ENCODE results near the gene GGT5.
"Not testable (repeated sequence)": the region's sequence is repeated elsewhere in the genome, so short reads cannot be mapped to it uniquely, and the experiment has no call there.

GGT5 gene

DNA sequence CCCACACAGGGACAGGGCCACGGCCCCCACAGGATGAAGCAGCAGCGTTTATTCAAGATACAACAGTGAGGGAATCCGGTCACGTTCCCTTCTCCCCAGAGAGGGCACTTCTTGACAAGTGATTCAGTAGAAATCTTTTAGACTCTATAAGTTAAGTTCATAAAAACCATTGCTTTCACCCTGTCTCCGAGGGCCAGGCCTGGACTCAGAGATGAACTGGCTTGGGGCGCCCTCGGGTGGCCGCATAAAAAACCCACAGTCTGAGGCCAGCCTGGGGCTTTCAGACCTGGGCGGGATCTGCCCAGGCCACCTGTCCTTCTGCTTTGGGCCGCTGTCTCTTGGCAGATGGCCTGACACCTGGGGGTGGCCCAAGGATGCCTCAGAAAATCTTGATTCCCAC lies 14.6 kb upstream of the GGT5 start:
- DNase-seq = peak; percentile 61

DNA sequence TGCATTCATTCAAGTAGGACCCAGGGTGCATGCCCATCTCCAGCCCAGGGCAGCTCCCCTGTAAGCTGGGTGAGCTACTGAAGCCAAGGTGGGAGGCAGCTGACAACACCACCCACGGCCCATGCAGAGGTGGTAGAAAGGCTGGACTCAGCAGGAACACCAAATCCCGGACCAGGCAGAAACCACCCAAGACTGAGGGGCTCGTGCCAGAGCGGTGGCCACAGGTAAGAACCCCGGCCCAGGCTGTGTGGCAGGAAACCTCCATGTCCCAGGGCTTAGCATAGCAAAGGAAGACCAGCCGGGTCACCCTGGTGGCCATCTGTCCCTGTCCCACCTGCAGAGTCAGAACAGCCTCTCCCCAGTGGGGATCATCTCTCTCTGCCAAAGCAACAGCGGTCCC lies 11.9 kb upstream of the GGT5 start:
- not testable (repeated sequence) for DNase-seq

DNA sequence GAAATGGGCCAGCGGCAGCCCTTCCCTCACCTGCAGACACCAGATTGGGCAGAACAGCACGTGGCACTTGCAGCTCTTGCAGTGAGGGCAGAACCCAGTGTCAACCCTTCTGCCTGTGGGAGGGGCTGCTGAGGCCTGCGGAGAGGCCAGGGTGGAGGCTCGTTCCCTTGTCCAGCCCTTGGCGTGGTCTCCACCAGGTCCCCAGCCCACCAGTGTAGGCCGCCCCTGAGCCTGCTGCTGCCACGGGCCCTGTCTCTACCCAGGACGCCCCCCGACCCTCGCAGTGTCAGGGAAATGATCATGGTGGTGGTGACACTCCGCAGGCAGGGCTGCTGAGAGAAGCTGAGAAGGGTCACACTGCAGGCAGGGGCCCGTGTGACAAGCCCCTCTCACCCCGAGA lies 11.3 kb upstream of the GGT5 start:
- not testable (repeated sequence) for DNase-seq

DNA sequence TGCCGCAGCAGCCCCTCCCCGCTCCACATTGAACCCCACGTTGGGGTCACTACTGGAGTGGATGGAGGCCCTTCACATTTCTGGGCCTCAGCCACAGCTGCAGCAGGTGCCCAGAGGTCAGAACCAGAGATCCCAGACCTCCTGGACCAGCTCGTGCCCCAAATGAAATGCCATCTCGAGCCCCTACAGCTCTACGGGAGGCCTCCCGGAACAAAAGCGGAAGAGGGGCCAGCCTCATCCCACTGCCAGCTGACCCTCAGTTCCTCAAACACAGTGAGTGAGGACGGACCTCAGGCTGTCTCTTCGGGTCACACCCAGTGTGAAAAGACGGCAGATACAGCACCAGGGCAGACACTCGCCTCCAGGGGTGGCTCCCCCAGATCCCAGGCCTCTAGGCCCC lies 8.2 kb upstream of the GGT5 start:
- DNase-seq = not testable (repeated sequence)

DNA sequence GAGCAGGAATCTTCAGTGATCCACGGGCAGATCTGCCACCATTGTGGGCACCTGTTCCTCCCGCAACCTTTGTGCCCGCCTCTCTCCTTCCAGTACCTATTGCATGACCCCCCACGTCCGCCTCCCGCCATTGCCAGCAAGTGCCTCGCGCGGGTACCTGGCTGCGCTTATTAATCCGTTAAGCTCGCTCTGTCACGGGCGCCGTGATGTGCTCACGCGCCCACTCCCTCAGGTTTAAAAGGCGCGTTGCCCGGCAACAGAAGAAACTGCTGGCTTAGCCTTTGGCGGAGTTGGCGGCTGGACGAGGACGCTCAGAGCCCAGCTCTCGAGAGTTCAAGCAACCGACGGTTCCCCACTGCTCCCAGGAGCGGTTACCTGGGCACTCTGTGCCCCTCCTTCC lies 6.4 kb upstream of the GGT5 start:
- DNase-seq = not testable (repeated sequence)

DNA sequence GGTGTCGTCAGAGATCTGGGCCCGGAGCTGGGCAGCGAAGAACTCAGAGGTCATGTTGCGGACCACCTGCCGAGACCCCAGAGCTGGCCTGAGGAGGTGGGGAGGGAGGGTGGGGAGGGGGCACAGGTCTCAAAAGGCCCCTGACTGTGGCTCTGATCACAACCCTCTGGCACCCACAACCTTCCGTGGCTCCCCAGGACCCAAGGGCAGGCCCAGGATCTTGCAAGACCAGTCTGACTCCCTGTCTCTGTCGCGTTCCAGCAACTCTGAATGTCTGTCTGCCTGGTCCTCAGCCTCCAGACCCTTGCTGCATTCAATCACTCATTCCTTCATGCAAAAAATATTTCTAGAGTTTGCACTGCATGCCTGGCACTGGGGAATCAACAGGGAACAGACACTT lies 4.5 kb upstream of the GGT5 start:
- DNase-seq = not testable (repeated sequence)

DNA sequence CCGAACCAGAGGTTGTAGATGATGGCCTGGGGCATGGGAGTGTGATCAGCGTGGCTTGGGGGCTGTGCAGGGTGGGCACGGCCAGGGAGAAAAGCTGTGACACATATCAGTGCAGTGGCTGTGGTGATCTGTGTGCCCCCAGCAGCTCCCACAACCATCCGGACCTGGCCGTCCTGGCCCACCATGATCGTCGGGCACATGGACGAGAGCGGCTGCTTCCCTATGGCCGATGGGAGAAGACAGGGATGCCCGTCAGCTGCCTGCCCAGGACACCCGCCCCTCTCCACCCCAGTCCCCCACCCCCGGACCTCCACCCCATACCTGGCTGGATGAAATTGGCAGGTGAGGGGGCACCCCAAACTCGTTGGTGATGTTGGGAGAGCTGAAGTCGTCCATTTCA lies 3.7 kb upstream of the GGT5 start:
- not testable (repeated sequence) for DNase-seq

DNA sequence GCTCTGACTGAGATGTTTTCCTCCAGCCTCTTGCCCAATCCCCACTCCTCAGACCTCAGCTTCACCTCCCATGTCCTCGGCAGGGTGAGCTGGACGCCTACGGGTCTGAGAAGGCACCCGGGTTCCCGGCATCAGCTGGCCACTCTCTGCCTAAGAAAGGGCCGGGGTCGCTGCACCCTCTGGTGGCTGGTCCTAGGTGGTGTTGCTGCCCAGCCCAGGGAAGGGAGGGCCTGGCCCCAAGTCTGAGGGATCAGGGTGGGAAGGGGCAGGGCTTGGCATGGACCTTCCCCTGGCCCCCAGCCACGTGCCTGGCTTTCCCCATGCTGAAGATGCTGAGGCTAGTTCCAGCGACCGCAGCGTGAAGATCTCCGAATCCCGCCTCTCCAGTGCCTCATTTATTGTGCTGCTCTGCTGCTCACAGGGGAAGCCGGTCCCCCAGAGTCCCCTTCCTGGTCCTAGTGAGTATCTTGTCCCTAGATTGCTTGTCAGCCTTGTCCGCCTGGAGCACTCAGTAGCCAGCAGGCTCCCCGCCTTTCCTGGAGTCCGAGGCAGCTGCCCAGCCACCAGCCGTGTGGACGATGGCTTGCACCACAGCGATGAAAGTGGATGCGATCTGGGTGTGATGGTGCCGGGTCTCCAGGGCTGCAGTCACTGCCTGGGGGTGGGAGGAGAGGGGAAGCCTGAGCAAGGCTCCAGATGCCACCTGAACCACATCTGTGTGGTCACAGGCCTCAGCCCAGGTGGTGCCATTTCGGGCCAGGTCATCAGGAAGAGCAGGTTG lies 2.9 kb upstream of the GGT5 start:
- peak; percentile 59 for DNase-seq

DNA sequence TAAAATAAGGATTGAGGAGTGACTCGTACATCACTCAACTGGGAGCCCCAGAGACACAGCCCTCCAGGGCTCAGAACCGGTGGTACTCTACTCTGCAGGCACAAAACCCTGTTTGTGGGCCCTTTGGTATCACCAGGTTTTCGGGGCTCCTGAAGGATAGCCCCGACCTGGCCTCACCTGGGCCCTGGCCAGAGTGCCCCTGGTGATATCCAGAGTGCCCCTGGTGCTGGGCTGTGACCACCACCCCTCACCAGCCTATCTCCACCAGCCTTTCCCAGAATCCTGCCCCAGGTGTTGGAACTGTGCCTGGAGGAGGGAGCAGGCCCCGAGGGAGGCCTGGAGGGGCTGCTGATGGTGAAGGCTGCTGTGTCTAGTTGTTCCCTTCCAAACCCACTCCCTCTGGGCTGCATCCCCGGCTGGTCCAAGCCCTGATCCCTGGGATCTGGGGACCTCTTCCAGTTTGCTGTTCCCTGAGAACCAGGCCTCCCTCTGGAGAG lies 2.2 kb upstream of the GGT5 start:
- no peak for DNase-seq

DNA sequence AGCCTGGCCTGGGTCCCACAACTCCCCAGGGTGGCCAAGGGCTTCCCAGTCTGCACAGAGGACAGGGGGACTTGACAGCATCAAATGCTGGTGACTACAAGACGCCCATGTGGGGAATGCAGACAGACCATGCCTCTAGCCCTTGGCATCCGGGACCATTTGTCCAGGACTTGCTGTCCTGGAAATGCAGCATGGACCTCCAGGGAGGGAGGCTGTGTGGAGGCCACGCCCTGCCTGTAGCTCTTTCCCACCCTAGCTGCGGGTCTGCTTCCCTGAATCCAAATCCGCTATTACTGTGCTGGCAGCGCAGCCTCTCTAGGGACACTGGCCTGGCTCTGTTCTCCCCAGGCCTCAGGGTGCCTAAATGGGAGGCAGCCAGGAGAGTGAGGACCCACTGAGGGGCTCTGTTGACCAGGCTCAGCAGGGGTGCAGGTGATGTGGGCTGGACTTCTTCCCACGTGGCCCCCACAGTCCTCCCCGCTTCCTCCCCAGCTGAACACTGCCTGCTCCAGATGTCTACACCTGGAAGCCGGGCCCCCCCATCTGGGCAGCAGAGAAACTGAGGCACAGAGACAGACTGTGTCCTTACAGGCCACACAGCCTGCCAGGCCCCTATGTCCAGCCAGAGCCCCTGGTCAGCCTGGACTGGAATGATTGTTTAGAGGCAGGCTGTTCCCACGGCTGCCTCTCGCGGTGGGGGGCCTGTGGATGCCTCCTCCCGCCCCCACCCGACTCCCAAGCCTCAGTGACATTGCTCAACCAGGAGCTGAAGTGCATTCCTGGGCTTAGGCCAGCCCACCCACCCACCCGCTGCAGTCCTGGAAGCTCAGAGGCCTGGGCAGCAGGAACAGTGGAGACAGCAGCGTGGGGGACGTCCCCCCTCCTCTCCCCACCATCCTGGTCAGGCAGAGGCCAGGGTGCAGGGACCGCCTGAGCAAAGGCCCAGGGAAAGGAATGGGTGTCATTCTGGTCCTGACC lies 991 bp upstream of the GGT5 start:
- not testable (repeated sequence) for DNase-seq

DNA sequence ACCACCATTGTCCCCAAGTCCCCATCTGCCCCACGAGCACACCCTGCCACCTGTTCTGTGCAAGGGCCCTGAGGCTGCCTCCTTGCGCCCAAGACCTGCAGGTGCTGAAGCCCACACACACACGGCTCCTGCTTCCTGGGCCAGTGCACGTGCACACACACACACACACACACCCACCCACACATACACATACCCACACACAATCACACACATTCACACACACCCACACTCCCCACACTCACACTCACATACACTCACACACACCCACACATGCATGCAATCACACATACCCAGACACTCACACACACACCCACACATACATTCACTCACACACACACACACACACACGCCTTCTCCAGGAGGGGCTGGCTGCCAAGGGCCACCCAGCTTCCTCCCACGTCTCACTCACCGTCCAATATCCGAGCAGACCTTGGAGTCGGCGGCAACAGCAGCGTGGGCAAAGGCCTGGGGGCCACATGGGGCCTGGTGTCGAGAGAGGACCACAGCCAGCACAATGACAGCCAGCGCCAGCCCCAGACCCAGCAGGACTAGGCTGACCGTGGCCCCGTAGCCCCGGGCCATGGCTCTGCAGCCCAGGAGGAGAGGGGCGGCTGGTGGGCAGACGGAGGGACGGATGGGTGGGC lies 616 bp downstream of the GGT5 start:
- no peak for DNase-seq

DNA sequence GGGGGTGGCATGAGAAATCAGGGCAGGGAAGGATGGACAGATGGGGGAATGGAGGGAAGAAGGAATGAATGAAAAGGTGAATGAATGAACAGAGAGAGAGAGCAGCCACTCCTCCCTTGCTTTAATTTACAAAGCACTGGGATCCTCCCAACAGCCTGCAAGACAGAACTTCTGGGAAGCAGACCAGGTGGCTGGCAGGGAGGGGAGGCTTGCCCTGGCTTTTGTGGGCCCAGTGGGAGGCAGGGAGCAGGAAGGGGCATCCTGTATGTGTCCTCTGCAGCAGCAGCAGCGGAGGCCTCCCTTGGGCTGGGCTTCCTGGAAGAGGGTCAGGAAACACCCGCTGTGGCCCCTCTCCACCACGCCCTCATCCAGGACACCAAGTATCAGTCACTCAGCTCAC lies 1.5 kb downstream of the GGT5 start:
- peak; percentile 4 for DNase-seq

DNA sequence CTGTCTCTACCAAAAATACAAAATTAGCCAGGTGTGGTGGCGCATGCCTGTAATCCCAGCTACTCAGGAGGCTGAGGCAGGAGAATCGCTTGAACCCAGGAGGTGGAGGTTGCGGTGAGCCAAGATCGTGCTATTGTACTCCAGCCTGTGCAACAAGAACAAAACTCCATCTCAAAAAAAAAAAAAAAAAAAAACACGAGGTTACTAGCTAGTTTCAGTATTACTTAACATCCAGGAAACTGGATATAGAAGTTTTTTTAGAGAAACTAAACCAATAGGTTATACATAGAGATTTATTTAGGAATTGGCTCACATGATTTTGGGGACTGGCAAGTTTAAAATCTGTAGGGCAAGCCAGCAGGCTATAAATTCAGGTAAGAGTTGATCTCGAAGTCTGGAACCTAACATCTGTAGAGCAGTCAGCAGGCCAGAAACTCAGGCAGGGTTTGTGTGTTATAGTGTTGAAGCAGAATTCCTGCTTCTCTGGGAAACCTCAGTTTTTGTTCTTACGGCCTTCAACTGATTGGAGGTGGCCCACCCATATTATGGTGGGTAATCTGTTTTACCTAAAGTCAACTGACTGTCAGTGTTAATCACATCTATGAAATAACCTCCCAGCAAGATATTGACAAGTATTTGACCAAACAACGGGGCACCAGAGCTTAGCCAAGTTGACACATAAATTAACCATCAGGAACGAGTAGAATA lies 3.7 kb downstream of the GGT5 start:
- not testable (repeated sequence) for DNase-seq

DNA sequence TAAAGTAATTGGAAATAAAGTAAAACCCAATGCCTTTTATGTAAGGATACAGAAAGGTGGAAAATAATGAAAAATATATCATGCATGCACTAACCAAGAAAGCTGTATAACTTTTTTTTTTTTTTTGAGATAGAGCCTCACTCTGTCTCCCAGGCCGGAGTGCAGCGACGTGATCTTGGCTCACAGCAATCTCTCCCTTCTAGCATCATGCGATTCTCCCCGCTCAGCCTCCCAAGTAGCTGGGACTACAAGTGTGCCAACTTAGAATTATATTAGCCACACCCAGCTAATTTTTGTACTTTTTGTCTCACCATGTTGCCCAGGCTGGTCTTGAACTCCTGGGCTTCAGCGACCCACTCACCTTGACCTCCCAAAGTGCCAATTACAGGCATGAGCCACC lies 4.5 kb downstream of the GGT5 start:
- no peak for DNase-seq

DNA sequence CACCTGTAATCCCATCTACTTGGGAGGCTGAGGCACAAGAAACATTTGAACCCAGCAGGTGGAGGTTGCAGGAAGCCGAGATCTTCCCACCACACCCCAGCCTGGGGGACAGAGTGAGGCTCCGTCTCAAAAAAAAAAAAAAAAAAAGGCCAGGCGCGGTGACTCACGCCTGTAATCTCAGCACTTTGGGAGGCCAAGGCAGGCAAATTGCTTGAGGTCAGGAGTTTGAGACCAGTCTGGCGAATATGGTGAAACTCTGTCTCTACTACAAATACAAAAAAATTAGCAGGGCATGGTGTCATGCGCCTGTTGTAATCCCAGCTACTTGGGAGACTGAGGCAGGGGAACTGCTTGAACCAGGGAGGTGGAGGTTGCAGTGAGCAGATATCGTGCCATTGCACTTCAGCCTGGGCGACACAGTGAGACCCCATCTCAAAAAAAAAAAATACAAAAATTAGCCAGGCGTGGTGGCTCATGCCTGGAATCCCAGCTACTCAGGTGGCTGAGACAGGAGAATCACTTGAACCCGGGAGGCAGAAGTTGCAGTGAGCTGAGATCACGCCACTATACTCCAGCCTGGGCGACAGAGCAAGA lies 6.7 kb downstream of the GGT5 start:
- DNase-seq = not testable (repeated sequence)

DNA sequence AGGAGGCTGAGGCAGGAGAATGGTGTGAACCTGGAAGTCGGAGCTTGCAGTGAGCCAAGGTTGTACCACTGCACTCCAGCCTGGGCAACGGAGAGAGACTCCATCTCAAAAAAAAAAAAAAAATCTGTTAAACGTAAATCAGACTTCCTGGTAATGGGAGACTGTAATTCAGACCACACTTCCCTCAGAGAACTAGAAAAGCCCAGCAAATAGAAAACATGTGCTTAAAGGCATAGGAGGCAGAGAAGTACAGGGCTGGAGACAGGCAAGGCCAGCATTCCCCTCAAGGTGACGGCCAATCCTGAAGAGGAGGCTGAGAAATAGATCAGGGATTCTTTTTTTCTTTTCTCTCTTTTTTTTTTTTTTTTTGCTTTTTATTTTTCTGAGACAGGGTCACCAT lies 8.2 kb downstream of the GGT5 start:
- DNase-seq = no peak

DNA sequence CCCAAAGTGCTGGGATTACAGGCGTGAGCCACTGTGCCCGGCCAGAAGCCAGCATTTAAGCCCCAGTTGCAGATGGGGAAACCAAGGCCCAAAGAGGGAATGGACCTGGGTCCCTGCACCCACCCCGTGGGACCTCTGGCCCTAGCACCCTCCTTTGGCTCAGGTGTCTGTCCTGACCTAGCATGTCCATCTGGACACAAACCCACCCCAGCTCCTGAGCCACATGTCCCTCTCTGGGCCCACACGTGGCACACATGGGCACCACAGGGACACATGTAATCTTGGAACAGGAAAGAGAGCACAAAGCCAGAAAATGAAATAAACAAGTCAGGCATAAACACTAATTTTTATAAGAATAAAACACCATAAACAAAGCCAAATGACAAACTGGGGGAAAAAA lies 9.6 kb downstream of the GGT5 start:
- no peak for DNase-seq

DNA sequence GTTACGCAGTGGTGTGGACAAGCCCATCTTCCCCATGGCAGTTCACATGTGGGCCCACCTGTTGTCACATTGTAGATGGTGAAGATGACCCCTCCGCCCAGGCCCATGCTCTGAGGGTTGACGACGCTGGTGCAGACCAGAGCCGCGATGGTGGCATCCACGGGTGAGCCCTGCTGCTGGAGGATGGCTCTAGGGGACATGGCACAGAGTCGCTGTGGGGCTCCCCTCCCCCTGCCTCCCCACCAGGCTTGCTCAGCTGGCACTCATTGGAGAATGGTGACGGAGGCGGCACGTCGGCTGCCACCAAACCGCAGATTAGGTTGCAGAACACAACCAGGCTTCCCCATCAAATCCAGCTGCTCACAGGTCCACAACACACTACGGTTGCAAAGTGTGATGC lies 11.1 kb downstream of the GGT5 start:
- no peak for DNase-seq

DNA sequence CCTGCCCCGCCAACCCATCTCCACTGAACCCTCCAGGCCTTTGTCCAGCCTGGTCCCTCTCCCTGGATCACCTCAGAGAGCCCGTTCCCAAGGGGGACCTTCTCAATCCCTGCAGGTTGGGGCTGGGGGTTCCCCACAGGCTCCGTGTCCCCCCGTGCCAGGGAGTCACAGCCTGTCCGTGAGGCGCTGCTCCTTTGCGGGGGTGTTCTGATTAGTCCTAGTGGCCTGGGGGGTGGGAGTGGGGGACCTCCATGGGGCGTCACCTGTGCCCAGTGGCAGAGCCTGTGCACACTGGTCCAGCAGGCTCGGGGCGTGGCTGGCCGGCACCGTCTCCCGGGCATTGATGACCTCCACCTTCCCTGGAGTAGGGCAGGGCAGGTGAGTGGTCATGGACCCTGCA lies 11.6 kb downstream of the GGT5 start:
- DNase-seq = no peak

DNA sequence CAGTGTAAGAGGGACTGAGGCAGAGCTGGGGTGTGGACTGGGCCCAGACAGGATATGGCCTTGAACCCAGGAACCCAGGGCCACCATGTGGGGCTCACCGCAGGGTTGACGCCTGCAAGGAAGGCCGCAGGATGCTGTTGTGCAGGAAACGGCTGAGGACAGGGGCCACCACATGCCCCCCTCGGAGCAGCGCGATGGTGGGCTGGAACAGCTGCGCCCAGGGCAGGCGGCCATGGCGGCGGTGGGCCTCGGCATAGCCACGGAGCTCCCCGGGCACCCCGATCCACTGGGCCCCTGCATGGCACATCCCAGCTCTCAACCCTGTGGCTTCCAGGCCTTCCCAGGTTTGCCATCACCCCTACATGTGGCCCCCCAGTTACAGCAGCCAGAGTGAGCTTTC lies 12.2 kb downstream of the GGT5 start:
- DNase-seq = no peak

DNA sequence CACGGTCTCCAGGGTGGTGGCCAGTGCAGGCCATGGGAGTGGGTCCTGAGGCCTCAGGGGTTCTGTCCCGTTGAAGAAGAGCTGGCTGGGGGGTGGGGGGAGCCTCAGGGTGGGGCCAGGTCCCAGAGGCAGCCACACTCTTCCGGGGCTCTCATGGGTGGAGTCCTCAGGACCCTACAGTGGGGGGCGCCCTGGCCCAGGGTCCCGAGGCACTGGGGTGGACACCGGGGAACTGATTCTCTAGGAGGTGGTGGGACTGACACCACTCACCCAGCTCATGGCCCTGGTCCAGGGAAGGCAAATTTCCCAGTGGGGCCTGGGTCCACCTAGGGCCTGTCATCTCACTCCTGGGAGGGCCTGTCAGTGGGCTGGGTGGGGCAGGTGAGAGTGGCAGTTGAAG lies 12.8 kb downstream of the GGT5 start:
- DNase-seq = no peak

DNA sequence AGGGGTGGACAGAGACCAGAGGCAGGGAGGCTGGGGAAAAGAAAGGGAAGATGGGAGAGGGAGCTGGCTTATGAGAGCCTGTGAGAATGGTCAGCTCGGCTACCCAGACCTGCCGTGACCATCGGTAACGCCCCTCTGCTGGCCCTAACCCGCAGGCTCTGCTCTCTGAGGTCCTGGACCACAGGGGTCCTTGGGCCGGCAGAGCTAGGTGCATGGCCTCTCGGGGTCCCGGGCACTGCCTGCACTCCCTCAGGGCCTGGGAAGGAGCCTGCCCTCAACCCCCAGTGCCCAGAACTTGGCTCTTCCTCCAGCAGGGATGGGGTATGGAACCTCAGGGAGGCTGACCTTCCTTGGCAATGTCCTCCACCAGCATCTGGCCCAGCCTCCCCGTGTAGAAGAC lies 13.2 kb downstream of the GGT5 start:
- DNase-seq = no peak
